RWPE1 (cell line): ENCODE data around the gene MAPKAPK3.

ENCODE experiments used
- CTCF ChIA-PET: fragments of 350-600 bp; sonication (Branson Sonifier 250); formaldehyde crosslinking; extraction: SDS; loops from one replicate; lab custom pipeline; 2021; lab: Yijun Ruan, JAX
- POLR2A ChIA-PET: fragments of 400-600 bp; formaldehyde crosslinking; extraction: SDS; loops from one replicate; lab custom pipeline; 2020; ENCODE audit warnings: antibody characterized with exemption; ENCODE audit not compliant: low non-redundant PET; lab: Yijun Ruan, JAX
- DNase-seq: peaks from one replicate; pipeline ENCODE4 v3.0.0; 2012; ENCODE audit warnings: low spot score
- H3K27ac ChIP-seq: fragments of 450-650 bp; 2 replicates; pipeline ENCODE4 v1.5.1; 2017
- CTCF ChIP-seq: fragments of 450-650 bp; conservative IDR thresholded peaks from 2 replicates; pipeline ENCODE4 v1.5.1; 2017; ENCODE audit warnings: low read depth, mild to moderate bottlenecking

The MAPKAPK3 gene

DNA sequence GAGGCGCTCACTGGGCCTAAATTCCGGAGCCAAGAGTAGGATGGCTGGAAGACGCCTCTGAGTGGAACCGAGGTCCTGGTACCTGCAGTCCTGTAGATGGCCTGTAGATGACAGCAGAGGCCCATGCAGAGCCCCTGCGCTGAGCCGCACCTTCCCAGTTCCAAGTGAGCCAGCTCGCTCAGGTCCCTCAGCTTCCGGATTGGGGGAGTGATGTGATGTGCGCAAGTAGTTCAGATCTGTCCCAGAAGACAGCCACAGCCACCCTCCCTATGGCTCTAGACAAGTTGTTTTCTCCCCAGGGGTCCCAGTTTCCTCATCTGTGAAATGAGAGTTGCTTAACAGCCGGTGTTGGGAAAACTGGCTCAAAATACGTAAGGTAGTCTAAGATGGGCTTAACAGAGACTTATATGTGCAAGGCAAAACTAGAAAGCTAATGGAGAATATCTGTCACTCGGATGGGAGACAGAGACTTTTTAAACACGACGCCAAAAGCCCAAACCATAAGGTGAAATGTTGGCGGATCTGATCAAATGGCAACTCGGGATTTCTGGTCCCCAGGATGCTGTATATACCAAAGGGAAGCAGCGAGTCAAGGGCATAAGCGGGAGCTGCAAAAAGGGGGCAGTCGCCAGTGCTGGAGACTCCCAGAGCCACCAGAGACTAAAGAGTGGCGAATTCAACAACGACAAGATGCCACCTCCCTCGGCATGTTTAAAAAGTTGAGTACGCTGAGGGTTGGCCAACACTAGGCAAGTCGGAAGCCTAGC, 765 bp upstream of the MAPKAPK3 start:
- CTCF ChIA-PET, result interaction anchor here (0.5 to 2.0 kb wide), 9 partner anchors 14 to 856 kb away, joined by 3 to 16 read pairs (median 3); no protein-coding TSS in a partner anchor
- H3K27ac ChIP-seq, result peak overlapping the region; percentile 84
- peak; percentile 79 for DNase-seq
- POLR2A ChIA-PET, result no interaction called here
- TF ChIP-seq CTCF, result peak; percentile 100

DNA sequence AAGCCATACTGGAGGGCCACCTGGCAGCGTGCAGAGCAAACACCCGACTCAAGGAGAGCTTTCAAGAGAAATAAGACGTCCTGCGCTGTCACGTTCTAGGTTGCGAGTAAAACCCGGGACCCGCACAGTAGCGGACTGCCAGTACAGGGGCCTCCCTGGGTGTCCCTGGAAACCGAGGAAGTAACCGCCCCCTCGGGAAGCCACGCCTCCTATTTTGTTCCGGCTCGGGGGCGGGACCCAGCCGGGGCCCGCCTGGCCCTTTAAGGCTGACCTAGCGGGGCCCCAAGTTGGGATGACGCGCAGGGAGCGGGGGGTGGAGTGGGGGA, 218 bp upstream of the MAPKAPK3 start:
- peak; percentile 95 for DNase-seq

GRCh38 chr3:50617911-50618481, 1.0 kb downstream of the MAPKAPK3 start:
- no peak for TF ChIP-seq CTCF
- POLR2A ChIA-PET, result no interaction called here
- DNase-seq, result no peak
- H3K27ac ChIP-seq, result peak overlapping the region; percentile 84
- CTCF ChIA-PET, result interaction anchor here (0.5 to 2.1 kb wide), 3 partner anchors 35 to 898 kb away, joined by 3 to 6 read pairs (median 3); no protein-coding TSS in a partner anchor

More for the DNA sequence above, 218 bp upstream of the MAPKAPK3 start:
- CTCF ChIA-PET, result interaction anchor here (1.0 to 2.0 kb wide), 4 partner anchors 15 to 694 kb away, joined by 3 to 16 read pairs (median 4); no protein-coding TSS in a partner anchor
- POLR2A ChIA-PET, result no interaction called here
- H3K27ac ChIP-seq, result peak overlapping the region; percentile 84
- no peak for TF ChIP-seq CTCF

- peak overlapping the region; percentile 25 for H3K27ac ChIP-seq
- POLR2A ChIA-PET, result no interaction called here
- TF ChIP-seq CTCF, result no peak
- no peak for DNase-seq
- CTCF ChIA-PET, result no interaction called here
These were observed 3.5 kb downstream of the MAPKAPK3 start for GRCh38 chr3:50620420-50620819.

- ChIA-PET CTCF (no interaction called here), POLR2A (no interaction called here)
- DNase-seq, result no peak
- no peak for TF ChIP-seq CTCF
- H3K27ac ChIP-seq, result peak overlapping the region; percentile 25
These were observed 3.9 kb downstream of the MAPKAPK3 start for GRCh38 chr3:50620820-50621219.

GRCh38 chr3:50622881-50623280, 5.9 kb downstream of the MAPKAPK3 start:
- no peak for DNase-seq
- POLR2A ChIA-PET, result no interaction called here
- CTCF ChIA-PET, result no interaction called here
- TF ChIP-seq CTCF, result no peak
- peak overlapping the region; percentile 81 for H3K27ac ChIP-seq
